ENCODE results near the gene SH3PXD2A. TPM values are rescaled to one million over a fixed set of nuclear protein-coding genes. Genes with fewer than 3 reads are reported as not detected.

The SH3PXD2A gene
- total RNA-seq, 1 experiment from 2014 or later, result 13.4 TPM

DNA sequence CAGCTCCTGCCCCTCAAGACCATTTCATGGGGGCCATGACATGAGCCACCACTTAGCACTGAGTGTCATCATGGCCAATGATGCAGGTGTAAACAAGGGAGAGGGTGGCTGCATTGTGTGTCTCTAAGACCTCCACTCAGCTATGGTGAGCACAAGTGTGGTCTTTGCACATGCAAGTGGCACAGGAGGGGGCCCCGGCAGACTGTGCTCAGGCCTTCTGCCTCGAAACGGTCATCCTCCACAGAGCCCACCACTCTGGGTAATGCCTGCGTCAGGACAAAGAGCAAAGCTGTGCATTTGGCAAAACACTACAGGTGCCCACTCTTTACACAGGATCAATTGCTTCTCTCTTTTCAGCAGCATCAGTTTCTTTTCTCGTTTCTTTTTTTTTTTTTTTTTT lies 125.5 kb downstream of the SH3PXD2A start:
- Histone ChIP-seq H3K4me1 (replicated peaks) (peaks cover 2% of the 10 kb centered on the region), H3K27me3 (replicated peaks) (no peaks in the 10 kb centered on the region), H3K4me3 (no peak overlapping the region), H3K36me3 (no peaks in the 10 kb centered on the region), H3K9me3 (replicated peaks) (no peaks in the 10 kb centered on the region), H3K27ac (no peak overlapping the region)
- no peak for DNase-seq (ENCODE audit: low read depth in 1 of 2, low spot score in 2 of 2)

GRCh38 chr10:103727991-103728689 lies 127.2 kb downstream of the SH3PXD2A start:
- no peaks in the 10 kb centered on the region for H3K4me1 ChIP-seq (replicated peaks)

DNA sequence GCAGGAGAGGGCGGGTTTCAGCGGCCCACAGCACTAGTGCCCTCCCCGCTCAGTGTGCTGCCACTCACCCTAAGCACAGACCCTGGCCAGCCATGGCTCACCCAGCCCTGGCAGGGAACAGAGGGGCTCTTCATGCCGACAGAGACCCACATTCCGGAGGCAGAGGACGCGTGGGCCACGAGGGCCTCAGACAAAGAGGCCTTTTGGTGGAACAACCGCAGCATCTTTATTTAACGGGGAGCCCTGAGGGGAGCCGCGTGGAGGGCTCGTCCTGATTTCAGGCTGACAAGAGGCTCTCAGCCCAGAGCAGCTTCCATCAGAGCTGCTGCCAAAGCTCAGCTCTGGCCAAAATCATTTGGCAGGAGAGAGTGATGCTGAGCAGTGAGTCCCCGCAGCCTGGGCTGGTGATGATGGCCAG lies 127.8 kb downstream of the SH3PXD2A start:
- Histone ChIP-seq H3K4me1 (replicated peaks) (no peaks in the 10 kb centered on the region), H3K36me3 (no peaks in the 10 kb centered on the region), H3K9me3 (replicated peaks) (no peaks in the 10 kb centered on the region), H3K27ac (no peak overlapping the region), H3K4me3 (no peak overlapping the region), H3K27me3 (replicated peaks) (no peaks in the 10 kb centered on the region)
- DNase-seq (ENCODE audit: low read depth in 1 of 2, low spot score in 2 of 2), result no peak

More at GRCh38 chr10:103727991-103728689, 127.2 kb downstream of the SH3PXD2A start:
- no peaks in the 10 kb centered on the region for H3K36me3 ChIP-seq
- DNase-seq (ENCODE audit: low read depth in 1 of 2, low spot score in 2 of 2), result no peak
- no peak overlapping the region for H3K27ac ChIP-seq
- no peak overlapping the region for H3K4me3 ChIP-seq
- no peaks in the 10 kb centered on the region for H3K27me3 ChIP-seq (replicated peaks)
- no peaks in the 10 kb centered on the region for H3K9me3 ChIP-seq (replicated peaks)

- Histone ChIP-seq H3K27me3 (replicated peaks) (no peaks in the 10 kb centered on the region), H3K4me1 (replicated peaks) (no peaks in the 10 kb centered on the region), H3K4me3 (no peak overlapping the region), H3K27ac (no peak overlapping the region), H3K9me3 (replicated peaks) (no peaks in the 10 kb centered on the region), H3K36me3 (no peaks in the 10 kb centered on the region)
- DNase-seq (ENCODE audit: low read depth in 1 of 2, low spot score in 2 of 2), result no peak
Measured at GRCh38 chr10:103726637-103727036, 128.7 kb downstream of the SH3PXD2A start.

DNA sequence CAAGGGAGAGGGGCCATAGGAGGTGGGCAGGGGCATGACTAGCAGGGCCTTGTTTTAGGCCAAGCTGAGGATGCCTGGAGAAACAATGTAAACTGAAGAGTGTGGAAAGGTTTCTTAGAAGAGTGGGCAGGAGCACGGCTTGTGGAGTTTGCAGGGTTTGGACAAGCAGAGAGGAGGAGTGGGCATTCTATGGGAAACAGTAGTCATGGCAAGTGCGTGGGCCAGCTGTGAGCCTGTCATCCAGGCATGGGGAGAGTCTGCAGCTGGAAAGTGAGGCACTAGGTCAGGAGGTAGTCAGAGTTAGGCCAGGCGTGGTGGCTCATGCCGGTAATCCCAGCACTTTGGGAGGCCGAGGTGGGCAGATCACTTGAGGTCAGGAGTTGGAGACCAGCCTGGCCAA lies 130.1 kb downstream of the SH3PXD2A start:
- Histone ChIP-seq H3K4me3 (no peak overlapping the region), H3K9me3 (replicated peaks) (no peaks in the 10 kb centered on the region), H3K27me3 (replicated peaks) (no peaks in the 10 kb centered on the region), H3K4me1 (replicated peaks) (no peaks in the 10 kb centered on the region), H3K27ac (no peak overlapping the region), H3K36me3 (no peaks in the 10 kb centered on the region)
- DNase-seq (ENCODE audit: low read depth in 1 of 2, low spot score in 2 of 2), result no peak

GRCh38 chr10:103724771-103725170 lies 130.6 kb downstream of the SH3PXD2A start:
- no peak overlapping the region for H3K4me3 ChIP-seq
- no peak overlapping the region for H3K27ac ChIP-seq
- H3K4me1 ChIP-seq (replicated peaks), result no peaks in the 10 kb centered on the region
- no peak for DNase-seq (ENCODE audit: low read depth in 1 of 2, low spot score in 2 of 2)
- H3K9me3 ChIP-seq (replicated peaks), result no peaks in the 10 kb centered on the region
- no peaks in the 10 kb centered on the region for H3K36me3 ChIP-seq
- no peaks in the 10 kb centered on the region for H3K27me3 ChIP-seq (replicated peaks)

- H3K4me3 ChIP-seq, result no peak overlapping the region
- no peaks in the 10 kb centered on the region for H3K9me3 ChIP-seq (replicated peaks)
- no peak for DNase-seq (ENCODE audit: low read depth in 1 of 2, low spot score in 2 of 2)
- no peaks in the 10 kb centered on the region for H3K27me3 ChIP-seq (replicated peaks)
- H3K27ac ChIP-seq, result no peak overlapping the region
- peaks cover 2% of the 10 kb centered on the region; the same call in 1 of the 2 replicates for H3K4me1 ChIP-seq (replicated peaks)
- no peaks in the 10 kb centered on the region for H3K36me3 ChIP-seq
Measured at GRCh38 chr10:103724074-103724473, 131.3 kb downstream of the SH3PXD2A start.

DNA sequence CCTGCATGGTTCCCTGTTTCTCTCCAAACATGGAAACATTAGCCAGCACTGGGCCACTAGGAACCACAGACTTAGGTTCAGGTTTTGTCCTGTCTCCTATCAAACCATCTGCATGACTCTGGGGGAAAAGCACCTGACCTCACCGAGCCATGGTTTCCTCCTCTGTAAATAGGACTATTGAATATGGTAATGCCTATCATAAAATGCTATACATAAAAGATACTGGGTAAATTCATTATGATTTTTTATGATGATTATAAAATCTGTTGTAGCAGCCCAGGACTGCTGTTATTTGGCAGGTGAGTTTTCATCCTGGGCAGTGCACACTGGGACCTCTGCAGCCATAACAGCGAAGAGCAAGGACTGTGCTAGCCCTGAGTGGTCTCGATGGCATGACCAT lies 131.8 kb downstream of the SH3PXD2A start:
- Histone ChIP-seq H3K27ac (no peak overlapping the region), H3K4me3 (no peak overlapping the region), H3K9me3 (replicated peaks) (no peaks in the 10 kb centered on the region), H3K4me1 (replicated peaks) (peaks cover 8% of the 10 kb centered on the region), H3K27me3 (replicated peaks) (no peaks in the 10 kb centered on the region), H3K36me3 (no peaks in the 10 kb centered on the region)
- DNase-seq (ENCODE audit: low read depth in 1 of 2, low spot score in 2 of 2), result no peak

GRCh38 chr10:103722632-103723031 lies 132.7 kb downstream of the SH3PXD2A start:
- H3K9me3 ChIP-seq (replicated peaks), result no peaks in the 10 kb centered on the region
- H3K36me3 ChIP-seq, result no peaks in the 10 kb centered on the region
- H3K4me1 ChIP-seq (replicated peaks), result peaks cover 12% of the 10 kb centered on the region
- no peak overlapping the region for H3K27ac ChIP-seq
- H3K4me3 ChIP-seq, result no peak overlapping the region
- no peak for DNase-seq (ENCODE audit: low read depth in 1 of 2, low spot score in 2 of 2)
- H3K27me3 ChIP-seq (replicated peaks), result no peaks in the 10 kb centered on the region

DNA sequence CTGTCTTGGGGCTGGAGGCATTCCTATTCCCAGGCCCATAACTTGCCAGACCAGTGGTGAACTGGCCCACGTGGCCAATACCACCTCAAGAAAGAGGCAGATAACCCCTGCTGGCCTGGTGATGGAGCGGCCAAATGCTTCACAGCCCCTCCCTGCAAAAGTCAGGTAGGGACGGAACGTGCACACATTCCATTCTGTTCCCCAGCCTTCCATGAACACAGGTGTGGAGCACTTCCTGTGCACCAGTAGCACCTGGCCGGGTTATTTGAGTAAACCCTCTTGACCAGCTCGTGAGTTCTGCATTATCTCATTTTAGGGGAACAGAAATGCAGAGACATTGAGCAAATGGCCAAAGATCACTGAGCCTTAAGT lies 134.4 kb downstream of the SH3PXD2A start:
- Histone ChIP-seq H3K4me3 (no peak overlapping the region), H3K36me3 (no peaks in the 10 kb centered on the region), H3K9me3 (replicated peaks) (no peaks in the 10 kb centered on the region), H3K4me1 (replicated peaks) (peaks cover 12% of the 10 kb centered on the region), H3K27ac (no peak overlapping the region), H3K27me3 (replicated peaks) (no peaks in the 10 kb centered on the region)
- DNase-seq (ENCODE audit: low read depth in 1 of 2, low spot score in 2 of 2), result no peak

DNA sequence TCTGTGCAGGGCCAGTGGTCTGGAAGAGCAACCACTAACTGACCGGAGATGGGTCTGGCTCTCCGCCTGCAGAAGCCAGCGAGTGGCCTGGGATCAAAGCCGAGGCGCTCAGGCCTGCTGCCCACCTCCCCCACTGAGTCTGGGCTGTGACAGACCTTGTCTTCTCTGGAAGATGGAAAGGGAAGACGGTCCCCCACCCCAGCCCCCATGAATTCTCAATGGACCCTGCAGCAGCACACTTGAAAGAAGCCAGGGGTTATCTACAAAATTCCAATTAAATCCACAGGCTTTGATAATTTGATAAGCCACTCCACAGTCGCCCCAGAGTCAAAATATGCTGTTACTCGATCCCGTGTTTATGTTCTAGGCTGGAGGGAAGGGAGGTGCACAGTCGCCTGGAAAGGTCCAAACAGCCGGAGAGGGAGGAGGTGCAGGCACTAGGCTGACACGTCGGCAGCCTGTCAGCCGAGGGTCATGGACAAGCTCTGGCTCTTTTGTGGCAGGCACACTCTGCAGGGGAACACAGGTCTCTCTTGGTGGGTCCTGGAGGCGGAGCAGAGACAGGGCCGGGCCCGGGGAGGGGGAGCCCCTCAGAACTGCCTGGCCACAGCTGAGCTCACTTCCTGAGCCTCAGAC lies 134.9 kb downstream of the SH3PXD2A start:
- Histone ChIP-seq H3K27ac (no peak overlapping the region), H3K36me3 (no peaks in the 10 kb centered on the region), H3K4me1 (replicated peaks) (peaks cover 12% of the 10 kb centered on the region), H3K27me3 (replicated peaks) (no peaks in the 10 kb centered on the region), H3K9me3 (replicated peaks) (no peaks in the 10 kb centered on the region), H3K4me3 (no peak overlapping the region)
- DNase-seq (ENCODE audit: low read depth in 1 of 2, low spot score in 2 of 2), result no peak

- no peaks in the 10 kb centered on the region for H3K36me3 ChIP-seq
- H3K27ac ChIP-seq, result no peak overlapping the region
- DNase-seq (ENCODE audit: low read depth in 1 of 2, low spot score in 2 of 2), result no peak
- H3K4me3 ChIP-seq, result no peak overlapping the region
- H3K27me3 ChIP-seq (replicated peaks), result no peaks in the 10 kb centered on the region
- peaks cover 12% of the 10 kb centered on the region for H3K4me1 ChIP-seq (replicated peaks)
- no peaks in the 10 kb centered on the region for H3K9me3 ChIP-seq (replicated peaks)
Measured at GRCh38 chr10:103719036-103719435, 136.3 kb downstream of the SH3PXD2A start.

DNA sequence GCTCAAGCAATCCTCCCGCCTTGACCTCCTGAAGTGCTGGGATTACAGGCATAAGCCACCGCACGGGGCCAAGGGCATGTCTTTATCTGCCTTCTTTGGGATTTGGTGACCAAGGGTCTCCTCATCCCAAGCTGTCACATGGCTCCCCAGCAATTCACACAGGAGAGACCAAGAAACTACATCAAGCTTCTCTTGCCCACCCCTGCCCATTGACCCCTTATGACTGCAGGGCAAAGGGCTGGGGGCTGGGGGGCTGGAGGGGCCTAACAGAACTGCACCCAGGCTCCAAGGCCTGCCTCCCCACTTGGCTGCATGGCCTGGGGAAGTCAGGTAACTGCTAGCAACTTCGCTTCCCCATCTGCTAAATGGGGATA lies 137.1 kb downstream of the SH3PXD2A start:
- Histone ChIP-seq H3K36me3 (no peaks in the 10 kb centered on the region), H3K4me1 (replicated peaks) (peaks cover 12% of the 10 kb centered on the region), H3K4me3 (no peak overlapping the region), H3K27me3 (replicated peaks) (no peaks in the 10 kb centered on the region), H3K27ac (no peak overlapping the region), H3K9me3 (replicated peaks) (no peaks in the 10 kb centered on the region)
- no peak for DNase-seq (ENCODE audit: low read depth in 1 of 2, low spot score in 2 of 2)

GRCh38 chr10:103717341-103718246 lies 137.8 kb downstream of the SH3PXD2A start:
- peaks cover 12% of the 10 kb centered on the region for H3K4me1 ChIP-seq (replicated peaks)
- no peaks in the 10 kb centered on the region for H3K36me3 ChIP-seq
- H3K27ac ChIP-seq, result no peak overlapping the region
- H3K9me3 ChIP-seq (replicated peaks), result no peaks in the 10 kb centered on the region
- H3K27me3 ChIP-seq (replicated peaks), result no peaks in the 10 kb centered on the region
- no peak for DNase-seq (ENCODE audit: low read depth in 1 of 2, low spot score in 2 of 2)
- H3K4me3 ChIP-seq, result no peak overlapping the region
